GM18951 (cell line): ENCODE data around the gene SLCO4C1.
A peak's percentile ranks its signal among the peaks of the same experiment; 100 is the strongest.
"Not testable (repeated sequence)": the region's sequence is repeated elsewhere in the genome, so short reads cannot be mapped to it uniquely, and the experiment has no call there.

ENCODE experiments used
- POLR2A ChIP-seq: IDR thresholded peaks from 4 replicates; pipeline ENCODE4 v1.6.1; 2011; ENCODE audit warnings: mild to moderate bottlenecking; ENCODE audit not compliant: insufficient read length, insufficient read depth; ENCODE audit errors: extremely low read depth
- in situ Hi-C: fragments of 300-500 bp; cut with MboI; formaldehyde crosslinking; loops from one replicate; pipeline ENCODE4 v1.12.0; 2022; ENCODE audit warnings: low sequenced_read_pairs, mixed read lengths, inconsistent platforms; ENCODE audit not compliant: unreplicated experiment

Gene SLCO4C1

GRCh38 chr5:102296178-102296817 is at the start of gene SLCO4C1:
Gene SLCO4C1, minus strand, starts transcription at chr5:102296284. Its CDS starts 22 bp downstream, at chr5:102296262.
- in situ Hi-C loops: no loop called here
- TF ChIP-seq POLR2A: peak; percentile 54

GRCh38 chr5:102341681-102342288 is 45.7 kb upstream of the SLCO4C1 start:
- TF ChIP-seq POLR2A: no peak
- in situ Hi-C loops: no loop called here

- in situ Hi-C loops: no loop called here
- TF ChIP-seq POLR2A: no peak
Observed at GRCh38 chr5:102324714-102325113, 28.6 kb upstream of the SLCO4C1 start.

- in situ Hi-C loops: not testable (repeated sequence)
Observed at GRCh38 chr5:102318801-102319200, 22.7 kb upstream of the SLCO4C1 start.

GRCh38 chr5:102314328-102314727 is 18.2 kb upstream of the SLCO4C1 start:
- TF ChIP-seq POLR2A: no peak

GRCh38 chr5:102313912-102314311 is 17.8 kb upstream of the SLCO4C1 start:
- in situ Hi-C loops: no loop called here
- no peak for TF ChIP-seq POLR2A

More at GRCh38 chr5:102314328-102314727, 18.2 kb upstream of the SLCO4C1 start:
- in situ Hi-C loops: no loop called here

GRCh38 chr5:102312586-102313370 is 16.7 kb upstream of the SLCO4C1 start:
- no peak for TF ChIP-seq POLR2A
- in situ Hi-C loops: no loop called here

- in situ Hi-C loops: no loop called here
Observed at GRCh38 chr5:102309586-102309985, 13.5 kb upstream of the SLCO4C1 start.

GRCh38 chr5:102307232-102307631 is 11.1 kb upstream of the SLCO4C1 start:
- TF ChIP-seq POLR2A: no peak
- in situ Hi-C loops: no loop called here

More at GRCh38 chr5:102309586-102309985, 13.5 kb upstream of the SLCO4C1 start:
- TF ChIP-seq POLR2A: no peak

GRCh38 chr5:102306121-102306520 is 10.0 kb upstream of the SLCO4C1 start:
- in situ Hi-C loops: no loop called here
- TF ChIP-seq POLR2A: no peak

- TF ChIP-seq POLR2A: no peak
Observed at GRCh38 chr5:102295534-102296177, 428 bp downstream of the SLCO4C1 start.

GRCh38 chr5:102294886-102295395 is 1.1 kb downstream of the SLCO4C1 start:
- no peak for TF ChIP-seq POLR2A
- in situ Hi-C loops: no loop called here

More at GRCh38 chr5:102295534-102296177, 428 bp downstream of the SLCO4C1 start:
- in situ Hi-C loops: no loop called here

GRCh38 chr5:102290004-102290403 is 6.1 kb downstream of the SLCO4C1 start:
- in situ Hi-C loops: no loop called here
- no peak for TF ChIP-seq POLR2A
